ENCODE measurements around the gene PI4KB.

Gene PI4KB

DNA sequence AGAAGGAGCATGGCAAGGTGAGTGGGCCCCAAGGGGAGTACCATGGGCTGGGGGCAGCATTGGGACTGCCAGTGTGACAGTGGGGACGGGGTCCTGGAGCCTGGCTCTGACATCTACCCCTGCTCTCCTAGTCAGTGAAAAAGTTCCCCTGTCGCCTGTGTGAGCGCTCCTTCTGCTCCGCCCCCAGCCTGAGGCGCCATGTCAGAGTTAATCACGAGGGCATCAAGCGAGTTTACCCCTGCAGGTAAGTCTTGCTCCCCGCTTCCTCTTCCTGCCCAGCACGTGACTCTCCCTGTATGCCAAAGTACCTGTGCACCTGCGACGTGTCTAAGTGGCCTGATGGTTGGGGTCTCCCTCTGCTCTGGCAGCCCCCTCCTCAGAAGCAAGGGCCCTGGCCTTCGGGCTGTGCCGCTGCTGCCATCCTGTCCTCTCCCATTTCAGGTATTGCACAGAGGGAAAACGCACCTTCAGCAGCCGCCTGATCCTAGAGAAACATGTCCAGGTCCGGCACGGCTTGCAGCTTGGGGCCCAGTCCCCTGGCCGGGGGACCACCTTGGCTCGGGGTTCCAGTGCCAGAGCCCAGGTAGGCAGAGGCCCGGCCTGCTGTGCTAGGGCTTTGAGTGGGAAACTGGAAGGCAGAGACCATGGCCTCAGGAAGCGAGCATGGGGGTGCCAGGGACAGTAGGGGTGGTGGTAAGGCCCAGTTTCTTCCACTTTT, 37.1 kb downstream of the PI4KB start:
- Histone ChIP-seq H3F3A (ENCODE audit: insufficient read depth) (no peaks in the 10 kb centered on the region), H3K4me2 (ENCODE audit: low read depth, low read length, poor library complexity, severe bottlenecking) (no peak overlapping the region), H3K27ac (ENCODE audit: low read depth, low read length) (no peak overlapping the region)

DNA sequence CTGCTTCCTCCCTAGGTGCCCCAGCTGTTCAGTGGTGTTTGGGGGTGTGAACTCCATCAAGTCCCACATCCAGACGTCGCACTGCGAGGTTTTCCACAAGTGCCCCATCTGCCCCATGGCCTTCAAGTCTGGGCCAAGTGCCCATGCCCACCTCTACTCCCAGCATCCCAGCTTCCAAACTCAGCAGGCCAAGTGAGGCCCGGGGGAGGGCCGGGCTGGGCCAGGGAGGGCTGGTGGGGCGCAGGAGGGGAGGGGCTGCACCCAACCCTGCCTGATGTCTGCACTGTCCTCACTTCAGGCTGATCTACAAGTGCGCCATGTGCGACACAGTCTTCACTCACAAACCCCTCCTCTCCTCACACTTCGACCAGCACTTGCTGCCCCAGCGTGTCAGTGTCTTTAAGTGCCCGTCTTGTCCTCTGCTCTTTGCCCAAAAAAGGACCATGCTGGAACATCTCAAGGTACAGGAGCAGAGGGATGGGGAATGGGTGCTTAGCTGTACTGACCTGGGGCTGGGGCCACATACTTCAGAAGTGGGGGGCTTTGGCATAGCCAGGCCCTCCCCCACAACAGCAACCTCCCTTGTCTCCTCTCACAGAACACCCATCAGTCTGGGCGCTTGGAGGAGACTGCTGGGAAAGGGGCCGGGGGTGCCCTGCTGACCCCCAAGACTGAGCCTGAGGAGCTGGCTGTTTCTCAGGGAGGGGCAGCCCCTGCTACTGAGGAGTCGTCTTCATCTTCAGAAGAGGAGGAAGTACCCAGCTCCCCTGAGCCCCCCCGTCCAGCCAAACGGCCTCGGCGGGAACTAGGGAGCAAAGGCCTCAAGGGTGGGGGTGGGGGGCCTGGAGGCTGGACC, 37.9 kb downstream of the PI4KB start:
- Histone ChIP-seq H3F3A (ENCODE audit: insufficient read depth) (no peaks in the 10 kb centered on the region), H3K9ac (ENCODE audit: low read length) (no peak overlapping the region), H3K79me2 (ENCODE audit: insufficient read depth, low read length) (peaks cover 7% of the 10 kb centered on the region; the same call in 1 of the 2 replicates), H3K27ac (ENCODE audit: low read depth, low read length) (no peak overlapping the region), H3K36me3 (ENCODE audit: low read length) (no peaks in the 10 kb centered on the region; the same call in 1 of the 2 replicates), H3K4me3 (ENCODE audit: insufficient read depth, low read length, poor library complexity, severe bottlenecking) (no peak overlapping the region), H3K9me3 (ENCODE audit: insufficient read depth, low read length) (no peaks in the 10 kb centered on the region), H3K9me2 (replicated peaks; ENCODE audit: insufficient read depth, low read length) (no peaks in the 10 kb centered on the region), H4K20me1 (ENCODE audit: low read depth, low read length) (no peaks in the 10 kb centered on the region; the same call in 1 of the 2 replicates), H2AFZ (ENCODE audit: low read depth, low read length, severe bottlenecking) (no peak overlapping the region), H3K4me2 (ENCODE audit: low read depth, low read length, poor library complexity, severe bottlenecking) (no peak overlapping the region), H3K27me3 (ENCODE audit: low read length) (no peaks in the 10 kb centered on the region)
- TF ChIP-seq EZH2phosphoT487 (conservative IDR thresholded peaks at IDR 0.05; ENCODE audit: low read length) (no peak), CTCF (IDR thresholded peaks at IDR 0.05; ENCODE audit: insufficient read depth, low read length, poor library complexity, severe bottlenecking) (no peak)

More for the DNA sequence above, 37.1 kb downstream of the PI4KB start:
- Histone ChIP-seq H2AFZ (ENCODE audit: low read depth, low read length, severe bottlenecking) (no peak overlapping the region), H4K20me1 (ENCODE audit: low read depth, low read length) (no peaks in the 10 kb centered on the region; the same call in 1 of the 2 replicates), H3K27me3 (ENCODE audit: low read length) (no peaks in the 10 kb centered on the region), H3K4me3 (ENCODE audit: insufficient read depth, low read length, poor library complexity, severe bottlenecking) (no peak overlapping the region), H3K36me3 (ENCODE audit: low read length) (no peaks in the 10 kb centered on the region; the same call in 1 of the 2 replicates), H3K9me3 (ENCODE audit: insufficient read depth, low read length) (no peaks in the 10 kb centered on the region), H3K9ac (ENCODE audit: low read length) (no peak overlapping the region), H3K79me2 (ENCODE audit: insufficient read depth, low read length) (peaks cover under 1% of the 10 kb centered on the region; the same call in 1 of the 2 replicates), H3K9me2 (replicated peaks; ENCODE audit: insufficient read depth, low read length) (no peaks in the 10 kb centered on the region)
- no peak for TF ChIP-seq EZH2phosphoT487 (conservative IDR thresholded peaks at IDR 0.05; ENCODE audit: low read length)
- no peak for TF ChIP-seq CTCF (IDR thresholded peaks at IDR 0.05; ENCODE audit: insufficient read depth, low read length, poor library complexity, severe bottlenecking)

- no peaks in the 10 kb centered on the region for H3K9me3 ChIP-seq (ENCODE audit: insufficient read depth, low read length)
- H3F3A ChIP-seq (ENCODE audit: insufficient read depth), result no peaks in the 10 kb centered on the region
- no peak overlapping the region for H2AFZ ChIP-seq (ENCODE audit: low read depth, low read length, severe bottlenecking)
- H3K36me3 ChIP-seq (ENCODE audit: low read length), result no peaks in the 10 kb centered on the region; the same call in 1 of the 2 replicates
- H3K9me2 ChIP-seq (replicated peaks; ENCODE audit: insufficient read depth, low read length), result no peaks in the 10 kb centered on the region
- H3K27me3 ChIP-seq (ENCODE audit: low read length), result no peaks in the 10 kb centered on the region
- no peak overlapping the region for H3K9ac ChIP-seq (ENCODE audit: low read length)
- H3K4me3 ChIP-seq (ENCODE audit: insufficient read depth, low read length, poor library complexity, severe bottlenecking), result no peak overlapping the region
- peaks cover 15% of the 10 kb centered on the region; the same call in 1 of the 2 replicates for H3K79me2 ChIP-seq (ENCODE audit: insufficient read depth, low read length)
- H3K27ac ChIP-seq (ENCODE audit: low read depth, low read length), result no peak overlapping the region
- no peak overlapping the region for H3K4me2 ChIP-seq (ENCODE audit: low read depth, low read length, poor library complexity, severe bottlenecking)
- H4K20me1 ChIP-seq (ENCODE audit: low read depth, low read length), result no peaks in the 10 kb centered on the region; the same call in 1 of the 2 replicates
- TF ChIP-seq CTCF (IDR thresholded peaks at IDR 0.05; ENCODE audit: insufficient read depth, low read length, poor library complexity, severe bottlenecking) (no peak), EZH2phosphoT487 (conservative IDR thresholded peaks at IDR 0.05; ENCODE audit: low read length) (no peak)
Observed at GRCh38 chr1:151288502-151288901, 38.7 kb downstream of the PI4KB start.

All from SU-DHL-6 (cell line).